ENCODE results near the gene DCST2.

- TF ChIP-seq TAF1 (IDR thresholded peaks at IDR 0.05; ENCODE audit: borderline replicate concordance, insufficient read depth, low read length) (no peak), SIN3A (IDR thresholded peaks at IDR 0.05; ENCODE audit: borderline replicate concordance, insufficient read depth, low read length) (no peak), REST (IDR thresholded peaks at IDR 0.05; ENCODE audit: insufficient read depth in 1 of 2, low read depth in 2 of 2, low read length in 2 of 2) (no peak), POLR2AphosphoS5 (IDR thresholded peaks at IDR 0.05; ENCODE audit: low read depth, low read length) (no peak)
Measured at GRCh38 chr1:155010211-155010918, 23.2 kb downstream of the DCST2 start.

Measured in PFSK-1 (cell line).